Measurements from ENCODE around the gene FHDC1.

- TF ChIP-seq, protein P1, sequence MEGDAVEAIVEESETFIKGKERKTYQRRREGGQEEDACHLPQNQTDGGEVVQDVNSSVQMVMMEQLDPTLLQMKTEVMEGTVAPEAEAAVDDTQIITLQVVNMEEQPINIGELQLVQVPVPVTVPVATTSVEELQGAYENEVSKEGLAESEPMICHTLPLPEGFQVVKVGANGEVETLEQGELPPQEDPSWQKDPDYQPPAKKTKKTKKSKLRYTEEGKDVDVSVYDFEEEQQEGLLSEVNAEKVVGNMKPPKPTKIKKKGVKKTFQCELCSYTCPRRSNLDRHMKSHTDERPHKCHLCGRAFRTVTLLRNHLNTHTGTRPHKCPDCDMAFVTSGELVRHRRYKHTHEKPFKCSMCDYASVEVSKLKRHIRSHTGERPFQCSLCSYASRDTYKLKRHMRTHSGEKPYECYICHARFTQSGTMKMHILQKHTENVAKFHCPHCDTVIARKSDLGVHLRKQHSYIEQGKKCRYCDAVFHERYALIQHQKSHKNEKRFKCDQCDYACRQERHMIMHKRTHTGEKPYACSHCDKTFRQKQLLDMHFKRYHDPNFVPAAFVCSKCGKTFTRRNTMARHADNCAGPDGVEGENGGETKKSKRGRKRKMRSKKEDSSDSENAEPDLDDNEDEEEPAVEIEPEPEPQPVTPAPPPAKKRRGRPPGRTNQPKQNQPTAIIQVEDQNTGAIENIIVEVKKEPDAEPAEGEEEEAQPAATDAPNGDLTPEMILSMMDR (IDR thresholded peaks at IDR 0.05; ENCODE audit: low read length): no peak
- TF ChIP-seq EZH2 (IDR thresholded peaks at IDR 0.05; ENCODE audit: borderline replicate concordance, low read length): no peak
Measured at GRCh38 chr4:152928286-152928685, 7.8 kb upstream of the FHDC1 start.

Measured in OCI-LY1 (cell line).